Activated CD8-positive, alpha-beta memory T cell treated with anti-CD3 and anti-CD28 coated beads, Interleukin-2, amount 50 U/mL, for 4 hours (primary cell): ENCODE results near the gene KRTAP10-8.
A peak's percentile ranks its signal among the peaks of the same experiment; 100 is the strongest.
"Not testable (repeated sequence)": the region's sequence is repeated elsewhere in the genome, so short reads cannot be mapped to it uniquely, and the experiment has no call there.

ENCODE experiments used
- DNase-seq: peaks from one replicate; pipeline ENCODE4 v3.0.0-alpha.2; 2020

Gene KRTAP10-8

DNA sequence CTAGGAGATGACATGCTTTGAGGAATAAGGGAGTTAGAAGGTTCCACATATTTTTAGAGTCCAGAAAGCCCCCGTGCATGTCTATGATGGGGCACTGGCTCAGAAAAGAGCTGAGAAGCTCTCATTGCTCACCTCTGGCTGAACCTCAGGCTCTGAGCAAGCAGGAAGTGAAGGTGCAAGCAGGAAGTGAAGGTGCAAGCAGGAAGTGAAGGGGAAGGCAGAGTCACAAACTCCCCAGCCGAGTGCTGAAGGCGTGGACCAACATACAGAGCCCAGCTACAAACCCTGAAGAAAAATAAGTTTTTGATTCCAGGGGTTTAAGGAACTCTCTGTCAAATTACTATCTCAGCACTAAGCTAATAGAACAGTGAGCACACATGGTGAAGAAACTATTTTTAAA, 7.0 kb downstream of the KRTAP10-8 start:
- peak; percentile 54 for DNase-seq

DNA sequence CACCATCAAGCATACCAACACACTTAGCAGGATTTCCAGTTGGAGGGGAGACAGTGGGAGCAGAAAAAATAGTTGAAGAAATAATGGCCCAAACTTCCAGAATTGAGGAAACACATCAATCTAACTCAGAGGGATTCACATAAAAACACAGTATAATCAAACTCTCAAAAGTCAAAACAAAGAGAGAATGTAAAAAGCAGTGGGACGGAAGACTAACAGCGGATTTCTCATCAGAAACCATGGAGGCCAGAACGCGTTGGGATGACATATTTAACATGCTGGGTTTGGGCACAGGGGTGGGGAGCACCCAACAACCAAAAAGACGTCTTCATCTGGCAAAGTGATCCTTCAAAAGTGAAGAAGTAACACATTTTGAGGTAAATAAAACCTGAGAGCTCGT, 8.0 kb downstream of the KRTAP10-8 start:
- DNase-seq = no peak

DNA sequence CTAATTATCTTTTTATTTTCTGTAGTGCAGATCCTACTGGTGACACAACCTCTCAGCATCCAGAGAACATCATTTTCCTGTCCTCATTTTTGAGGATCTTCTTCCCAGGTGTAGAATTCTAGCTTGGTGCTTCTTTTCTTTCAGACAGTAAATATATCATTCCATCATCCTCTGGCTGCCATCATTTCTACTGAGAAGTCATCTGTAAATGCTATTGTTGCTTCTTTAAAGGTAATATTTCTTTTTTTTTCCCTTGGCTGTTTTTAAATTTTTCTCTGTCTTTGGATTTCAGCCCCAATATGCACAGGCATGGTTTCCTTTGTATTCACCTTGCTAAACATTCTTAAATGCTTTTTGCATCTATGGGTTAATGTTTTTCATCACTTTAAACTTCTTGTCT, 11.7 kb downstream of the KRTAP10-8 start:
- no peak for DNase-seq

DNA sequence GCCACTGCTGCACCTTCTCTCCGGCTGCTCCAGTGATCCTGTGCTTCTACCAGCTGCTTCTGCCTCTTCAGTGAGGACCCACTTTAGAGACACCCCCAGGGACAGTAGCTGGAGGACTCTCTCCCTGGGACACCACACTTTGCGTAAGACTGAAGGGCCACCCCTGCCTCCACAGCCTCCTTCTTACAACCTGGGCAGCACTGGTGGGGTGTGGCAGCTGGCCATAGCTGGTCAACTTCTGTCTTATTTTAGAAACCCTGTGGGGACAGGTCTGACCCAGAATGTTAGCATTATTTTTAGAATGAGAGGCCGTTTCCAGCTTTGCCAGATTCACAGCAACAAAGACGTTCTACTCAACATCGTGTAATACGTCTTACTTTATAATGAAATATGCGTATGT, 13.9 kb downstream of the KRTAP10-8 start:
- DNase-seq = no peak

DNA sequence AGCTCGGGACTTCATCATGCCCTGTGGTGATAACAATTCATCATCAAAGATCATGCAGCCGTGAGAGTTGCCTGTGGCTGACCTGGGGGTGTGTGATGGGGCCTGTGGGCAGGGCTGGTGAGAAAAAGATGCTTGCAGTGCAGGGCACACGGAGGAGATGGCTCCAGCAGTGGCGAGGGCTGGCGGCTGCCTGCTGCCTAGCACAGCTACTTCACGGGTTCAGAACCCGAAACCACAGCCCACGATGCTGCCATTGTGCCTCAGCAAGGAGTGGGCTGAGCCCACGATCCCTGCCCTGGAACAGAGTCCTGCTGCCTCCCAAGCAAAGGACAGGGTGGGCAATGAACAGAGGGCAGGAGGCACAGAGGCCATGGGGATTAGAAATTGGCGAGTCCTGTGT, 14.4 kb downstream of the KRTAP10-8 start:
- peak; percentile 20 for DNase-seq

DNA sequence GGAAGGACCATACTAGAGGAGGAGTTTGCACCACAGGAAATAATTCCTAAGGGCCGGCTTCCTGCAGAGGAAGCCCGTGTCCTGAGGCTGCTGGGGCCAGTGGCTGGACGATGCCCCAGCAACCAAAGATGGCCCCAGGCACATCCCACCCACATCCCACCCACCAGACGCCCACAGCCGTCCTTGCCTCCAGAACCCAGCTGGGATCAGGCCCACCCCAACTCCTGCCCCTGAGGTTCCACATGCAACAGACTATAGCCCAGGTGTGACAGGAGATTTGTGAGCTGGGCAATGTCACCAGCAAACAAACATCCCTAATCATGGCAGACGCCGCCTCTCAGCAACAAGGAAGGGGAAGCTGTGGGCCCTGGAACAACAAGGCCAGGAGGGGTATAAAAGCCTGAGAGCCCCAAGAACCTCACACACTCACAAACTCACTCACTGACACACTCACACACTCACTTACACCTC, 14.8 kb downstream of the KRTAP10-8 start, which contains the start of gene KRTAP10-9:
Gene KRTAP10-9 (plus strand): TSS at position 421 of the 471 bp plus-strand sequence. CDS start 79 bp downstream, outside the sequence.
- DNase-seq = no peak

DNA sequence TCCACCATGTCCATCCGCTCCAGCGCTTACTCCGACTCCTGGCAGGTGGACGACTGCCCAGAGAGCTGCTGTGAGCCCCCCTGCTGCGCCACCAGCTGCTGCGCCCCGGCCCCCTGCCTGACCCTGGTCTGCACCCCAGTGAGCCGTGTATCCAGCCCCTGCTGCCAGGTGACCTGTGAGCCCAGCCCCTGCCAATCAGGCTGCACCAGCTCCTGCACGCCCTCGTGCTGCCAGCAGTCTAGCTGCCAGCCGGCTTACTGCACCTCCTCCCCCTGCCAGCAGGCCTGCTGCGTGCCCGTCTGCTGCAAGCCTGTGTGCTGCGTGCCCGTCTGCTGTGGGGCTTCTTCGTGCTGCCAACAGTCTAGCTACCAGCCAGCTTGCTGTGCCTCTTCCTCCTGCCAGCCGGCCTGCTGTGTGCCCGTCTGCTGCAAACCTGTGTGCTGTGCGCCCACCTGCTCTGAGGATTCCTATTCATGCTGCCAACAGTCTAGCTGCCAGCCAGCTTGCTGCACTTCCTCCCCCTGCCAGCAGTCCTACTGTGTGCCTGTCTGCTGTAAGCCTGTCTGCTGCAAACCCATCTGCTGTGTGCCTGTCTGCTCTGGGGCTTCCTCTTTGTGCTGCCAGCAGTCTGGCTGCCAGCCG, 15.4 kb downstream of the KRTAP10-8 start:
- DNase-seq = not testable (repeated sequence)

DNA sequence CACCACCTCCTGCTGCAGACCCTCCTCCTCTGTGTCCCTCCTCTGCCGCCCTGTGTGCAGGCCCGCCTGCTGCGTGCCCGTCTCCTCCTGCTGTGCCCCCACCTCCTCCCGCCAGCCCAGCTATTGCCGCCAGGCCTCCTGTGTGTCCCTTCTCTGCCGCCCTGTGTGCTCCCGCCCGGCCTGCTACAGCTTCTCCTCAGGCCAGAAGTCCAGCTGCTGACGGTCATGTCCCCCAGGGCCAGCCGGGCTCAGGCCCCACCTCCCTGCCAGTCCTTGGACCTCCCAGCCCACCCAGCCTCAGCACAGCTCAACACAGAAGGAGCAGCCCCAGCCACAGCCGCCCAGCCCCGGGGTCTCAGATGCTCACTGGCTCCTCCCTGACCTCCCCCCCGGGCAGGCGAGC, 16.0 kb downstream of the KRTAP10-8 start:
- DNase-seq = not testable (repeated sequence)

DNA sequence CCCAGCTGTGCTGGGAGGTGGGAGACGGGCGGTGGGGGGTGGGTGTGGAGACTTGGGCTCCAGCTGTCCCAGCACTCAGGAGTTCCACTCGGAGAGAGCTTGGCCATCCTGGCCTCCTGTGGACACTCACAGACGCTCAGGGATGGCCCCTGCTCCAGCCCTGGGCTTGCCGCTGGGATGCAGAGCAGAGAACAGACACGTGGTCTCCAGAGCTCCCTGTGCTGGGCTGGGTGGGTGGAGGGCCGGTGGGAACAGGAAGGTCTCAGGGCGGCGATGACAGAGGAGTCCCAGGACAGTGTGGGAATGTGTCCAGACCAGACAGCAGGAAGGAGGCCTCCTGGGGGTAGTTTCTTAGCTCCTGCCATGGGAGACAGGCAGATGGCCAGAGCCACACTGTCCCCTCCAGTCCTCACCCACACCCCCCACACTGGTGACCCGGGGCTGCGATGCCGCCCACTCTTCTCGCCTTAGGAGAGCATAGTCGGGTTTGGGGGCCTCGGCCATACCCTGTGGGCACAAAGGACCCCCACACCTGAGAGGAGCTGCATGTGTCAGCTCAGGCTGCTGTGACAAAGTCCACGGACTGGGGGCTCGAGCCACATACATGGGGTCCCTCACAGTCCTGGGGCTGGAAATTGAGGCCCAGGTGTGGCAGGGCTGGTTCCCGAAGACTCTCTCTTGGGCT, 17.0 kb downstream of the KRTAP10-8 start:
- DNase-seq = no peak

DNA sequence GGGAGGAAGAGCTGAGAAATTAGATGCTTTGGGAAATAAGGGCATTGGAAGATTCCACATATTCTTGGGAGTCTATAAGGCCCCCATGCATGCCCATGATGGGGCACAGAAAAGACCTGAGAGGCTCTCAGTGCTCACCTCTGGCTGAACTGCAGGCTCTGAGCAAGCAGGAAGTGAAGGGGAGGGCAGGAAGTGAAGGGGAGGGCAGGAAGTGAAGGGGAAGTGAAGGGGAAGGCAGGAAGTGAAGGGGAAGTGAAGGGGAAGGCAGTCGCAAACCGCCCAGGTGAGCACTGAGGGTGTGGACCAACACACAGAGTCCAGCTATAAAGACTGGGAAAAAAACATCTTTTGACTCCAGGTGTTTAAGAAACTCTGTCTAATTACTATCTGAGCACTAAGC, 18.6 kb downstream of the KRTAP10-8 start:
- no peak for DNase-seq

DNA sequence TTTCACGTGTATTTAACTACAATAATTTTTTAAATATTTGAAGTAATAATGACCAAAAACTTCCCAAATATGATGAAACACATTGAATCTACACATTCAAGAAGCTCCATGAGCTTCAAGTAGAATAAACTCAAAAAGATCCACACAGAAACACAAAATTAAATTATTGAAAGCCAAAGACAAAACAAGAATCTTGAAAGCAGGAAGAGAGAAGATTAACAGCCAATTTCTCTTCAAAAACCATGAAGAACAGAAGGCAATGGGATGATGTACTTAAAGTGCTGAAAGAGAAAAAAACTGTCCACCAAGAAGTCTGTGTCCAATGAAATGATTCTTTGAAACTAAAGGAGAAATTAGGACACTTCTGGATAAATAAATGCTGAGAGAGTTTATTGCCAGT, 20.2 kb downstream of the KRTAP10-8 start:
- no peak for DNase-seq

DNA sequence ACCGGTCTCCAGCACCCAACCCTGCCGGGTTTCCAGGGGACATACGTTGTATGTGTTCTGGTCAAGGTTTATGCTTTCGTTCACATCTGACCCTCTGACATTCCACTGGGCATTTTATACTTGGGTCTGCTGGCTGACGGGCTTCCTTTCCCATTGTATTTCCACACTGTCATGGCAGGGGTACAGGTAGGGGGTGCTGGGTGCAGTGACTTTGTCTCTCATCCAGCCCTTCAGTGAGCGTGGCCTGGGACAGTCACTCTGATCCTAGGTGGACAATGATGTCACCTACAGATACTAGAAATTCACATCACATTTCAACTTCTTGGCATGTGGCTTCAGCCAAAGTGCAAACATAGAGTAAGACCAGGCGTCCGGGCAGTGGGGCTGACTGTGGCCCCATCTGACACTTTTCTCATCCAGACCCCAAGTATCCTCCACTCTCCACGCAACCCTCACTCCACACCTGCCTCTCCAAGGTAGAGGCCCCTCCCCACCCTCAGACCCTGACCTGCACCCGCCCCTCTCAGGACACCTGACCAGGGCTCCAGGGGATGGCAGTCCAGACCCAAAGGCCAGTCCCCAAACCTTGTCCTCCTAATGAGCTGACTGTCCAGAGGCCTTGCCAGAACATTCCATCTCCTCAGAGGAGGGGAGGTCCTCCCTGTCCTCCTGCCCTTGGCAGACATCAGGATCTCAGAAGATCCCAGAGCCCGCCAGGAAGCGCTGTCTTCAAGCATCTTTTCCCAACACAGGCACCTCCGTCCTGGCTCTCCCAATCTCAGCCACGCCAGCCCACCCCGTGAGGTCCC, 24.5 kb downstream of the KRTAP10-8 start:
- no peak for DNase-seq

DNA sequence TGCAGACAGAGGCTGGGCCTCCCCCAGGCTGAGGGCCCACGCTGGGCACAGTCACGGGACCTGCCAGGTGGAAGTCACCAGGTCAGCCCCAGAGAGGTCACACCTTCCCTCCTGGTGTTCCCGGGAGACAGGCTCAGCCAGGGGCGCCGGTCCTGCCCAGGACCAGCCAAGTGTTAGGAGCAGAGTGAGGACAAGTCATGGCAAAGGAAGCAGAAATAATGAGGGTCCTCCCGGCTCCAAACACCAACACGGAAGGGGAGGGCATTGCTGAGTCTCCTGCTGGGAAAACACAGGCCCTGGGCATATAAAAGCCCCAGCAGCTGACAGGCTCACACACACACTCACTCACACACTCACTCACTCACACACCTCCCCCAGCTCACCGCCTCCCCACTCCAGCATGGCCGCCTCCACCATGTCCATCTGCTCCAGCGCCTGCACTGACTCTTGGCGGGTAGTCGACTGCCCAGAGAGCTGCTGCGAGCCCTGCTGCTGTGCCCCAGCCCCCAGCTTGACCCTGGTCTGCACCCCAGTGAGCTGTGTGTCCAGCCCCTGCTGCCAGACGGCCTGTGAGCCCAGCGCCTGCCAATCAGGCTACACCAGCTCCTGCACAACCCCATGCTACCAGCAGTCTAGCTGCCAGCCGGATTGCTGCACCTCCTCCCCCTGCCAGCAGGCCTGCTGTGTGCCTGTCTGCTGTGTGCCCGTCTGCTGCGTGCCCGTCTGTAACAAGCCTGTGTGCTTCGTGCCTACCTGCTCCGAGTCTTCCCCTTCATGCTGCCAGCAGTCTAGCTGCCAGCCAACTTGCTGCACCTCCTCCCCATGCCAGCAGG, 25.4 kb downstream of the KRTAP10-8 start, which contains the start of gene KRTAP10-10:
Gene KRTAP10-10 (plus strand): TSS at position 339 of the 833 bp plus-strand sequence. CDS start 62 bp downstream, at position 401.
- DNase-seq = no peak

DNA sequence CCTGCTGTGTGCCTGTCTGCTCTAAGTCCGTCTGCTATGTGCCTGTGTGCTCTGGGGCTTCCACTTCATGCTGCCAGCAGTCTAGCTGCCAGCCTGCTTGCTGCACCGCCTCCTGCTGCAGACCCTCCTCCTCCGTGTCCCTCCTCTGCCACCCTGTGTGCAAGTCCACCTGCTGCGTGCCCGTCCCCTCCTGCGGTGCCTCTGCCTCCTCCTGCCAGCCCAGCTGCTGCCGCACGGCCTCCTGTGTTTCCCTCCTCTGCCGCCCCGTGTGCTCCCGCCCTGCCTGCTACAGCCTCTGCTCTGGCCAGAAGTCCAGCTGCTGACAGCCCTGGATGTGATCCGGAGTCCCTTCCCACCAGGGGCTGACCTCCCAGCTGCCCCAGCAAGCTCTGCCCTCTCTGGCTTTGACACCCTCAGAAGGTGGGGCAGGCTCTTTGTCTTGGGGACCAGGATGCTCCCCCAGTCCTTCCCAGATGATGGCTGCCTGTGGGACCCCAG, 26.0 kb downstream of the KRTAP10-8 start:
- DNase-seq = not testable (repeated sequence)

DNA sequence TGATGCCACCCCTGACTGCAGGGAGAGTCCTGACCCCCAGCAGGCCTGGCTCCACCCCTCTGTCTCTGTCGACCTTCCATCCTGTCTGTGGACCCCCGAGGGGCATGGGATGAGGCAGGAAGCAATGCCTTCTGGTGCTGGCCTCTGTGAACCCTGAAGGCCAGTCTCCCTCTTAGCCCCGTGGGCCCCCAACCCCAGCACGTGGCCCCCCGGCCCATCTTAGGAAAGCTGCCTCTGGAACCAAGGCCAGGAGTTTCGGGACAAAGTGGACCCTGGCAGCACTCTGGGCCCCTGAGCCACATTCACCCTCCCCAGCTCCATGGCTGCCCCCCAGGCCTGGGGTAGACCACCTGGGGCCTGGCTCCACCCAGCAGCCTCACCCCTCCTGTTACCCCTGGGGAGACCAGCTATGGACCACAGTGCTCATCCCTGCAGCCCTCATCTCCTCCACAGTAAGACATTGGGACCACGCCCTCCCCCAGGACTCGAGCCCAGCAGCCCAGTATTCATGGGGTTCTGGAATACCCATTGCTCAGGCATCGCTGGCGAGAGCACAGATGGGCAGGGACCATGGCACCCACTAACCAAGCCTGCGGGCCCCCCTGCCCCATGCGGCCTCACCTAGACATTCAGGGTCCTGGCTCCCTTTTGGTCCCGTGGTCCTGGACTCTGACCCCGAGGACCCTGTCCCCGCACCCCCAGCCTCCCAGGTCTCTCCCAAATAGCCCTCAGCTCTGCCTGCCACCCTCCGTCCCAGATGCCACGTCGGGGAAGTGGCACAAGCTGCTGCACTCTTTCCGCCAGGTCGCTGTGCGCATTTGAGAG, 26.8 kb downstream of the KRTAP10-8 start:
- not testable (repeated sequence) for DNase-seq

DNA sequence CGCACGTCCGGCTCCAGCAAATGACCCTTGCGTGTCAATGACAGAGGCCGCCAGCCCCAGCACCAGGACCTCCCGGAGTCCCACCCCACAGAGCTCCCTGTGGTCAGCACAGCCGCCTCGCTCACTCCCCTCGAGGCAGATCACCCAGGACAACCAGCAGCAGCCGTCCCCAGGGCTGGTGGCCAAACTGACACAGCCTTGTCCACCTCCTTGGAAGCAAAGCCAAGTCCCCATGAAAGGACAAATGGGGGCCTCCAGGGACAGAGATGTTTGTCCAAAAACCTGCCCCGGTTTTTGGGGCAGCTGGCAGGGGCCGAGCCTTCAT, 27.4 kb downstream of the KRTAP10-8 start:
- no peak for DNase-seq

DNA sequence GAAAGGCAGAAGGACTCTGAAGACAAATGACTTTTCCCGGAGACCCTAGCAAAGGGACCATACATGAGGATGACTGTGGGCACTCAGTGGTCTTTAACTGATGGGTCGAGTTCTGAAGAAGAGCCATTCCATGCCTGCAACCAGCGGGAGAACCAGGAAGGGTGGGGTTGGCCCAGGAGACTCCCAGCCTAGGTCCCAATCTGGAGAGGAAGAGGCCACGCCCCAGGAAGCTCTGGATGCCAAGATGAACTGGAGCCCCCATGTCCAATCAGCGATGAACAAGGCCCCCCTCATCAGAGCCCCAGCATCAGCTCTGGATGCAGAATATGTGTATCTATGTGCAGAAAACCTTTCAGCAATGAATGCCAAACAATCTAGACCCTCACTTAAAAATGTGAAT, 28.9 kb downstream of the KRTAP10-8 start:
- DNase-seq = no peak

DNA sequence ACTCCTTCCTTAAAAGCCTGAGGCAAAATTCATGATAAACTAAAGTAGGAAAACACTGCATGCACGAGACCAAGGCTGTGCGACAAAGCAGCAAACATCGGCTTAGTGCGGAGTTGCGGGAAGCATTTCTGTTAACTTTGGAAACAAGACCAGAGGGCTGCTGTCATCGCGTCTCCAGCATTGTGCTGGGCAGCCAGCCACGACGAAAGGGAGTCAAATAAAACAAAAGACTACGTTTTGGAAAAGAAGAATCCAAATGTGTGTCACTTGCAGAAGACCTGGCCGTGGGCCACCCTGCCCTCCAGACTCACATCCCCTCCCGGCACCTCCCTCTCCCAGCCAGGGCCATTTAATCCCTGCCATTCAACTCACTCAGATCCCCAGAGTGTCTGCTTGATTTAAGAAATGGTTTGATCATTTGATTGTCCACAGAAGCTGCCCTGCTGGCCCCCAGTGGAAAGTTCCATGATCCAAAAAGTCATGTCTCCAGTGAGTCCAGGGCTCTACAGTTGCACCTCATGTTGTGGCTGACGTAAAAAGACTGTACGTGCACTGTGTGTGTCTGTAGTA, 31.9 kb downstream of the KRTAP10-8 start:
- no peak for DNase-seq

DNA sequence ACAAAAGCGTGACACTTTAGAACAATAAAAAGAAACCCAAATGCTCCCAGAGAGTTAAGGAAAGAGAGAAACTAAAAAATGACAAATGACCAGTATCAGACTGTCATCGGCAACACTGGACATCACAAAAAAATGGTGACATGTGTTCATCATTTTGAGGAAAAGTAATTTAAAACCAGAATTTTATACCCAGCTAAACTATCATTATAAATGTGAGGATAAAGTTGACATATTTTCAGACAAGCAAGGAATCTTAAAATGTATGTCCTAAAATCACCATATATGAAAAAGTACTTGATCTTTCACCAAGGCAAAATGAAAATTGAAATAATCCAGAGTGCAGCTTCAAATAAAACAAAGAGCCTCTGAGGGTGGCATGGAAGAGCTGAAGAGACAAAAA, 33.0 kb downstream of the KRTAP10-8 start:
- DNase-seq = no peak

DNA sequence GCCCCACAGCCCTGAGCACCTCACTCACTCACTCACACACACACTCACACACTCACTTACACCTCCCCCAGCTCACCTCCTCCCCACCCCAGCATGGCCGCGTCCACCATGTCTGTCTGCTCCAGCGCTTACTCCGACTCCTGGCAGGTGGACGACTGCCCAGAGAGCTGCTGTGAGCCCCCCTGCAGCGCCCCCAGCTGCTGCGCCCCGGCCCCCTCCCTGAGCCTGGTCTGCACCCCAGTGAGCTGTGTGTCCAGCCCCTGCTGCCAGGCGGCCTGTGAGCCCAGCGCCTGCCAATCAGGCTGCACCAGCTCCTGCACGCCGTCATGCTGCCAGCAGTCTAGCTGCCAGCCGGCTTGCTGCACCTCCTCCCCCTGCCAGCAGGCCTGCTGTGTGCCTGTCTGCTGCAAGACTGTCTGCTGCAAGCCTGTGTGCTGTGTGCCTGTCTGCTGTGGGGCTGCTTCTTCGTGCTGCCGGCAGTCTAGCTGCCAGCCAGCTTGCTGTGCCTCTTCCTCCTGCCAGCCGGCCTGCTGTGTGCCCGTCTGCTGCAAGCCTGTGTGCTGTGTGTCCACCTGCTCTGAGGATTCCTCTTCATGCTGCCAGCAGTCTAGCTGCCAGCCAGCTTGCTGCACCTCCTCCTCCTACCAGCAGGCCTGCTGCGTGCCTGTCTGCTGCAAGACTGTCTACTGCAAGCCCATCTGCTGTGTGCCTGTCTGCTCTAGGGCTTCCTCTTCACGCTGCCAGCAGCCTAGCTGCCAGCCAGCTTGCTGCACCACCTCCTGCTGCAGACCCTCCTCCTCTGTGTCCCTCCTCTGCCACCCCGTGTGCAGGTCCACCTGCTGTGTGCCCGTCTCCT, 34.7 kb downstream of the KRTAP10-8 start, which contains the start of gene KRTAP10-11:
Gene KRTAP10-11 (plus strand): TSS at position 49 of the 856 bp plus-strand sequence. CDS start 45 bp downstream, at position 94.
- not testable (repeated sequence) for DNase-seq
